IPS-20b (cell line): Measurements from ENCODE around the gene CSAG1.
"Not testable (repeated sequence)": the region's sequence is repeated elsewhere in the genome, so short reads cannot be mapped to it uniquely, and the experiment has no call there.

Source experiments
- H3K27ac ChIP-seq: one replicate; pipeline ENCODE4 v1.5.1; 2013; ENCODE audit warnings: low read length
- H3K27me3 ChIP-seq: 2 replicates; pipeline ENCODE4 v1.6.1; 2013; ENCODE audit warnings: mild to moderate bottlenecking, low read length, inconsistent platforms; ENCODE audit not compliant: insufficient read depth
- H3K36me3 ChIP-seq: 2 replicates; pipeline ENCODE4 v1.6.1; 2013; ENCODE audit warnings: low read depth, mild to moderate bottlenecking, inconsistent platforms, low read length, moderate library complexity; ENCODE audit not compliant: insufficient read depth
- H3K4me1 ChIP-seq: 2 replicates; pipeline ENCODE4 v1.6.1; 2013; ENCODE audit warnings: mild to moderate bottlenecking, control low read depth, inconsistent platforms, low read length, moderate library complexity; ENCODE audit not compliant: insufficient read depth
- H3K4me3 ChIP-seq: 2 replicates; pipeline ENCODE4 v1.5.1; 2013; ENCODE audit warnings: mild to moderate bottlenecking, low read length, inconsistent platforms
- H3K9ac ChIP-seq: 2 replicates; pipeline ENCODE4 v1.6.1; 2013; ENCODE audit warnings: low read depth, mild to moderate bottlenecking, inconsistent platforms, low read length, moderate library complexity
- H3K9me3 ChIP-seq: 2 replicates; pipeline ENCODE4 v1.6.1; 2013; ENCODE audit warnings: mild to moderate bottlenecking, low read depth, low read length, inconsistent platforms; ENCODE audit not compliant: insufficient read depth

The CSAG1 gene, protein sequence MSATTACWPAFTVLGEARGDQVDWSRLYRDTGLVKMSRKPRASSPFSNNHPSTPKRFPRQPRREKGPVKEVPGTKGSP

GRCh38 chrX:152733261-152733975, at the start of gene CSAG1, which contains the start of gene MAGEA12:
CSAG1 (minus strand) TSS chrX:152733721; CDS start chrX:152732460, 1,261 bp downstream.
MAGEA12 (plus strand) TSS chrX:152733757; CDS start chrX:152736162, 2,405 bp downstream.
- Histone ChIP-seq H3K9me3 (no peaks in the 10 kb centered on the region), H3K4me3 (no peak within 1 kb of the TSS), H3K27me3 (no peaks in the 10 kb centered on the region), H3K4me1 (no peaks in the 10 kb centered on the region), H3K36me3 (no peaks in the 10 kb centered on the region), H3K27ac (no peak within 1 kb of the TSS), H3K9ac (no peak within 1 kb of the TSS)

DNA sequence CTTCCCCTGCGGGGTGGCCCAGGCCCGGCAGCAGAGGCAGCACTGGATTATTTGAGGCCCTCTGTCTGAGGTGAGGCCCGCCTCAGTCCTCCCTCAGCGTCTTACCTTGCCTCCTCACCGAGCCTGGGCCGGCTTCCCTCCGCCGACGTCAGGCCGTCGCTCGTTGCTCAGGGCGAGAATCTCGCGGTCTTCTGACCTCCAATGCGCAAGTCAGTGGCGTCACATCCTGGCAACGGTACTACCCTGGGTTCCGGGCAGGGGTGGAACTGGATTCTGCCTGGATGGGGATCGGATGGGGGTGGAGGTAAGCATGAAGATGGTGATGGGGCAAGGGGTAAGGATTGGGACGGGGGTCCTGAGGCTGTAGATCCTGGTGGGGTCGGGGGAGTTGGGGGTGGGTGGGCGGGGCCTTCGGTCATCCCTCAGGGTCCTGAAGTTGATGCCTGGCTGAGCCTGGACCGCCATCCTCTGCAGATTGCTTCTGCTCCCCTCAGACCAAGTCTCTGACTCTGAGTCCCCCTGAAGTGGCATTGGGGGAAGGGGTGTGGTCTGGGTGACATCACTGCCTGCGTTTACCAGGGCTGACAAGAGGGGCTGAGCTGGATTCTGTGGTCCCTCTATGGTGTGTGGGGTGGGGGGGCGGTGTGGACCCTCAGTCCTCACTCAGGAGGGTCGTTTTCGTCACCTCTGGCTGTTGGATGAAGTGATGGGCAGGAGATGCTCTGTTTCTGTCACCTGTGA, 36.2 kb upstream of the CSAG1 start, which contains the start of gene MAGEA6:
Gene MAGEA6, minus strand, starts transcription at position 141 of the 741 bp plus-strand sequence. CDS start 2,039 bp downstream, outside the sequence.
- H3K9me3 ChIP-seq, H3K4me1 ChIP-seq, H3K9ac ChIP-seq, H3K36me3 ChIP-seq, H3K4me3 ChIP-seq, H3K27me3 ChIP-seq, H3K27ac ChIP-seq: not testable (repeated sequence)

DNA sequence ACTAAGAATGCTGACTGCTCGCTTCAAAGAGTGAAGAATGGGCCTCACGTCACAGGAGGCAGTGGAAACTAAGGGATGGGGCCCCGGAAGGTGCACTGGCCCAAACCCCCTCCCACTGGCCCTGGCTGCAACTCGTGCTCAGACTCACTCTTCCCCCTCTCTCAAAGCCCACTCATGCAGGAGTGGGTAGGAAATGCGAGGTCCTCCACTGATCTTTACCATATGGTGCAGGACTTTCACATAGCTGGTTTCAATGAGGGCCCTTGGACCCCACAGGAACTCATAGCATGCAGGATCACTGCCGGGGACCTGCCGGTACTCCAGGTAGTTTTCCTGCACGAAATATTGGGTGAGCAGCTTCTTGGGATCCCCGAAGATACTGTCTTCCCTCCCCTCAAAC, 33.0 kb upstream of the CSAG1 start:
- not testable (repeated sequence) for H3K9ac ChIP-seq, H3K27ac ChIP-seq, H3K9me3 ChIP-seq

GRCh38 chrX:152761582-152761981, 28.1 kb upstream of the CSAG1 start:
- not testable (repeated sequence) for H3K4me3 ChIP-seq, H3K27ac ChIP-seq, H3K9ac ChIP-seq, H3K9me3 ChIP-seq, H3K27me3 ChIP-seq, H3K4me1 ChIP-seq, H3K36me3 ChIP-seq

More for the DNA sequence above, 33.0 kb upstream of the CSAG1 start:
- not testable (repeated sequence) for H3K4me1 ChIP-seq, H3K27me3 ChIP-seq, H3K4me3 ChIP-seq, H3K36me3 ChIP-seq

DNA sequence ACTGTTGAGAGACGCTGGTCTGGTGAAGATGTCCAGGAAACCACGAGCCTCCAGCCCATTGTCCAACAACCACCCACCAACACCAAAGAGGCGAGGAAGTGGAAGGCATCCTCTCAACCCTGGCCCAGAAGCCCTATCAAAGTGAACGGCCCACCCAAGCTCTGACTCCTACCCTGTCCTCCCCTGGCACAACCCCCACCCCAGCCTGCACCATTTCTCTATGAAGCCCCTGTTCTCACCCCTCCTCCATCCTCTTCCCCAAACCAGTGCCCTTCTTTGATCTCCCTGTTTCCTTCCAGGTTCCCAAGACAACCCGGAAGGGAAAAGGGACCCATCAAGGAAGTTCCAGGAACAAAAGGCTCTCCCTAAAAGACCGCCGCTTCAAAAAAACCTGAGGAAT, 26.0 kb upstream of the CSAG1 start:
- H3K27me3 ChIP-seq, H3K4me1 ChIP-seq, H3K27ac ChIP-seq, H3K9ac ChIP-seq, H3K36me3 ChIP-seq, H3K4me3 ChIP-seq, H3K9me3 ChIP-seq: not testable (repeated sequence)

- H3K9ac ChIP-seq, H3K4me3 ChIP-seq, H3K27me3 ChIP-seq, H3K27ac ChIP-seq, H3K4me1 ChIP-seq, H3K36me3 ChIP-seq, H3K9me3 ChIP-seq: not testable (repeated sequence)
Measured at GRCh38 chrX:152758918-152759317, 25.4 kb upstream of the CSAG1 start, which contains the start of gene CSAG3. CSAG3 (plus strand) TSS chrX:152759218.

DNA sequence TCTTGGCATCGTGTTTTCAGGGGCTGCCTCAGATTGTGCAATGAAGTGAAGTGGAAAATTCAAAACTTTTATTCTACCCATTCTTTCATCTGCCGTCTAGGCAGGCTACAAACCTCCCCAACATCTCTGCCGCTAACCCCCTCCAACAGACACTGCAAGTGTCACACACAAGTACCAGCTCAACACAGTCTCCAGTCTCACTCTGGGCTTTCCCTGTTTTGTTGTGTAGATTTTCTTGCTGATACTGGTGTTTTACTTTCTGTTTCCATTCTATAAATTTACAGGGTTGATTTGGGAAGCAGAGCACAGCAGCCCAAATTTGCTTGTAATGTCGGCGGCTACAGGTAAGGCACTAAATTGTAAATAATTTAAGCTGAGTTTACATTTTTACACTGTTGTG, 21.4 kb upstream of the CSAG1 start:
- H3K4me1 ChIP-seq, H3K9ac ChIP-seq, H3K27me3 ChIP-seq, H3K9me3 ChIP-seq, H3K27ac ChIP-seq, H3K36me3 ChIP-seq, H3K4me3 ChIP-seq: not testable (repeated sequence)

- not testable (repeated sequence) for H3K36me3 ChIP-seq, H3K9ac ChIP-seq, H3K27me3 ChIP-seq, H3K4me3 ChIP-seq, H3K4me1 ChIP-seq, H3K27ac ChIP-seq, H3K9me3 ChIP-seq
Measured at GRCh38 chrX:152753686-152754650, 20.4 kb upstream of the CSAG1 start, which contains the start of gene MAGEA2. MAGEA2 (minus strand) TSS chrX:152753842; CDS start chrX:152751363, 2,479 bp downstream.

DNA sequence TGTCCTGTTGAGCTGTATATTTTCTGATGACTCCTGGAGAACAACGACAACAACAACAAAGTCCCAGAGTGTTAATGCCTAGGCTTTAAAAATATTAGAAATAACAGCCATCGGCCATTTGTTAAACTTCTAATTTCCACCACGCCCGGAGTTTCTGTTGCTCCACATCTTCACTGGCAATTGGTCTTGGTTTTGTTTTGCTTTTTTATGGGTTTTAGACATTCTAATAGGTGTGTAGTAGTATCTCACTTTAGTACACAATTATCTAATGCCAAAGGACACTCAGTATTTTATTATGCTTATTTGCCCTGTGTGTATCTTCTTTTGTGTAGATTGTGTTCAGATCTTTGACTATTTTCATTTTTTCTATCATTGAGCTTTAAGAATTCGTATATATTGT, 5.0 kb upstream of the CSAG1 start:
- Histone ChIP-seq H3K9ac (no peak overlapping the region), H3K9me3 (no peaks in the 10 kb centered on the region), H3K4me3 (no peak overlapping the region), H3K27me3 (no peaks in the 10 kb centered on the region), H3K27ac (no peak overlapping the region), H3K36me3 (no peaks in the 10 kb centered on the region), H3K4me1 (no peaks in the 10 kb centered on the region)

DNA sequence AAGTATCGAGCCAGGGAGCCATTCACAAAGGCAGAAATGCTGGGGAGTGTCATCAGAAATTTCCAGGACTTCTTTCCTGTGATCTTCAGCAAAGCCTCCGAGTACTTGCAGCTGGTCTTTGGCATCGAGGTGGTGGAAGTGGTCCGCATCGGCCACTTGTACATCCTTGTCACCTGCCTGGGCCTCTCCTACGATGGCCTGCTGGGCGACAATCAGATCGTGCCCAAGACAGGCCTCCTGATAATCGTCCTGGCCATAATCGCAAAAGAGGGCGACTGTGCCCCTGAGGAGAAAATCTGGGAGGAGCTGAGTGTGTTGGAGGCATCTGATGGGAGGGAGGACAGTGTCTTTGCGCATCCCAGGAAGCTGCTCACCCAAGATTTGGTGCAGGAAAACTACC, 3.0 kb upstream of the CSAG1 start:
- H3K9me3 ChIP-seq, H3K4me1 ChIP-seq, H3K27ac ChIP-seq, H3K36me3 ChIP-seq, H3K27me3 ChIP-seq, H3K9ac ChIP-seq, H3K4me3 ChIP-seq: not testable (repeated sequence)

DNA sequence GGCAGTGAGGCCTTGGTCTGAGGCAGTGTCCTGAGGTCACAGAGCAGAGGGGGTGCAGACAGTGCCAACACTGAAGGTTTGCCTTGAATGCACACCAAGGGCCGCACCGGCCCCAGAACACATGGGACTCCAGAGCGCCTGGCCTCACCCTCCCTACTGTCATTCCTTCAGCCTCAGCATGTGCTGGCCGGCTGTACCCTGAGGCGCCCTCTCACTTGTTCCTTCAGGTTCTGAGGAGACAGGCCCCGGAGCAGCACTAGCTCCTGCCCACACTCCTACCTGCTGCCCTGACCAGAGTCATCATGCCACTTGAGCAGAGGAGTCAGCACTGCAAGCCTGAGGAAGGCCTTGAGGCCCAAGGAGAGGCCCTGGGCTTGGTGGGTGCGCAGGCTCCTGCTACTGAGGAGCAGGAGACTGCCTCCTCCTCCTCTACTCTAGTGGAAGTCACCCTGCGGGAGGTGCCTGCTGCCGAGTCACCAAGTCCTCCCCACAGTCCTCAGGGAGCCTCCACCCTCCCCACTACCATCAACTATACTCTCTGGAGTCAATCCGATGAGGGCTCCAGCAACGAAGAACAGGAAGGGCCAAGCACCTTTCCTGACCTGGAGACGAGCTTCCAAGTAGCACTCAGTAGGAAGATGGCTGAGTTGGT, 2.5 kb upstream of the CSAG1 start:
- Histone ChIP-seq H3K9ac (no peak overlapping the region), H3K36me3 (no peaks in the 10 kb centered on the region), H3K4me3 (no peak overlapping the region), H3K27me3 (no peaks in the 10 kb centered on the region), H3K27ac (no peak overlapping the region), H3K4me1 (no peaks in the 10 kb centered on the region), H3K9me3 (no peaks in the 10 kb centered on the region)
